SK-N-SH treated with all-trans-retinoic acid at 6 μM for 48 hours (cell line): Measurements from ENCODE around the gene MATR3.
A peak's percentile ranks its signal among the peaks of the same experiment; 100 is the strongest.

ENCODE experiments used
- ARNTL ChIP-seq: fragments of 450-650 bp; formaldehyde crosslinking; IDR thresholded peaks from 2 replicates; pipeline ENCODE4 v1.5.0; 2020; ENCODE audit warnings: low read depth, mild to moderate bottlenecking, moderate library complexity, borderline replicate concordance
- CREB5 ChIP-seq: fragments of 250-450 bp; sonication (Bioruptor Pico); IDR thresholded peaks from 2 replicates; pipeline ENCODE4 v1.5.1; 2020; ENCODE audit warnings: low read depth, mild to moderate bottlenecking, moderate library complexity
- CSDC2 ChIP-seq: fragments of 250-450 bp; sonication (Bioruptor Pico); IDR thresholded peaks from 2 replicates; pipeline ENCODE4 v1.5.0; 2020; ENCODE audit warnings: mild to moderate bottlenecking, moderate library complexity
- ISL1 ChIP-seq: fragments of 250-450 bp; sonication (Bioruptor Pico); IDR thresholded peaks from 2 replicates; pipeline ENCODE4 v2.1.2; 2022; ENCODE audit warnings: mild to moderate bottlenecking, moderate library complexity
- PATZ1 ChIP-seq: fragments of 250-450 bp; sonication (Bioruptor Pico); IDR thresholded peaks from 2 replicates; pipeline ENCODE4 v1.8.0; 2020; ENCODE audit warnings: mild to moderate bottlenecking, moderate library complexity, borderline replicate concordance
- POU6F1 ChIP-seq: fragments of 250-450 bp; sonication (Bioruptor Pico); IDR thresholded peaks from 2 replicates; pipeline ENCODE4 v1.8.0; 2021; ENCODE audit warnings: low read depth, mild to moderate bottlenecking, moderate library complexity, borderline replicate concordance
- RARB ChIP-seq: fragments of 250-450 bp; sonication (Bioruptor Pico); IDR thresholded peaks from 2 replicates; pipeline ENCODE4 v1.8.0; 2021; ENCODE audit warnings: mild to moderate bottlenecking, moderate library complexity
- TCF4 ChIP-seq: fragments of 250-450 bp; sonication (Bioruptor Pico); IDR thresholded peaks from 2 replicates; pipeline ENCODE4 v1.8.0; 2021; ENCODE audit warnings: mild to moderate bottlenecking, moderate library complexity, borderline replicate concordance
- ZC3H10 ChIP-seq: fragments of 250-450 bp; sonication (Bioruptor Pico); IDR thresholded peaks from 2 replicates; pipeline ENCODE4 v1.5.1; 2021; ENCODE audit warnings: mild to moderate bottlenecking, moderate library complexity
- ZFP3 ChIP-seq: fragments of 250-450 bp; sonication (Bioruptor Pico); IDR thresholded peaks from 2 replicates; pipeline ENCODE4 v1.5.0; 2020; ENCODE audit warnings: mild to moderate bottlenecking, moderate library complexity
- ZFP30 ChIP-seq: fragments of 450-650 bp; formaldehyde crosslinking; IDR thresholded peaks from 2 replicates; pipeline ENCODE4 v1.5.0; 2022; ENCODE audit warnings: mild to moderate bottlenecking, moderate library complexity
- ZNF70 ChIP-seq: fragments of 450-650 bp; formaldehyde crosslinking; IDR thresholded peaks from 2 replicates; pipeline ENCODE4 v1.5.0; 2020; ENCODE audit warnings: mild to moderate bottlenecking, moderate library complexity
- ZNF8 ChIP-seq: fragments of 450-650 bp; formaldehyde crosslinking; IDR thresholded peaks from 2 replicates; pipeline ENCODE4 v1.5.0; 2020; ENCODE audit warnings: mild to moderate bottlenecking, moderate library complexity

GRCh38 chr5:139262059-139262741, 31.3 kb upstream of the MATR3 start:
- TF ChIP-seq PATZ1 (CRISPR knock-in tag): no peak
- no peak for TF ChIP-seq ZFP3
- TF ChIP-seq ZFP30: no peak
- TF ChIP-seq TCF4 (CRISPR knock-in tag): 0 out of 2 replicates have a peak, but pooled peaks have one; percentile 13
- TF ChIP-seq ZNF8 (CRISPR knock-in tag): no peak
- TF ChIP-seq ARNTL: no peak
- no peak for TF ChIP-seq ISL1 (CRISPR knock-in tag)
- TF ChIP-seq ZNF70 (CRISPR knock-in tag): no peak
- TF ChIP-seq CSDC2 (CRISPR knock-in tag): no peak
- TF ChIP-seq POU6F1: no peak
- TF ChIP-seq CREB5 (CRISPR knock-in tag): no peak
- TF ChIP-seq RARB (CRISPR knock-in tag): no peak
- no peak for TF ChIP-seq ZC3H10 (CRISPR knock-in tag)
